ENCODE results near the gene TNPO2.

DNA sequence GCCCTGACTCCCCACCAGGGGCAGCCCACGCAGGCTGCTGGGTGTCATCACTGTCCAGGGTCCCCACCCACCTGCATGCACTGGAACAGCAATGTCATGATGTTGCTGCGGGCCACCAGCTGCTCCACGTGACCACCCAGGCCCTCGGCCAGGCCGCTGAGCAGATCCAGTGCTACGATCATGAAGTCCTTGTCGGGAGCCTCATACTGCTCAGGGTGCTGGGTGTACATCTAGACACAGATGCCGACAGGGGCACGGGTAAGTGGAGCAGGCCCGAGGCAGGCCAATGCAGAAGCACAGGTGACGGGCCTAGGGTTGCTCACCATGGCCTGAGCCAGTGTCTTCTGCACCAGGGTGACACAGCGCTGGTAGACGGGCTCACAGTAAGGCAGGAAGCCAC is 18.6 kb downstream of the TNPO2 start:
- no peak for TF ChIP-seq EZH2phosphoT487 (IDR thresholded peaks at IDR 0.05; ENCODE audit: low read depth)
- TF ChIP-seq, protein P1, sequence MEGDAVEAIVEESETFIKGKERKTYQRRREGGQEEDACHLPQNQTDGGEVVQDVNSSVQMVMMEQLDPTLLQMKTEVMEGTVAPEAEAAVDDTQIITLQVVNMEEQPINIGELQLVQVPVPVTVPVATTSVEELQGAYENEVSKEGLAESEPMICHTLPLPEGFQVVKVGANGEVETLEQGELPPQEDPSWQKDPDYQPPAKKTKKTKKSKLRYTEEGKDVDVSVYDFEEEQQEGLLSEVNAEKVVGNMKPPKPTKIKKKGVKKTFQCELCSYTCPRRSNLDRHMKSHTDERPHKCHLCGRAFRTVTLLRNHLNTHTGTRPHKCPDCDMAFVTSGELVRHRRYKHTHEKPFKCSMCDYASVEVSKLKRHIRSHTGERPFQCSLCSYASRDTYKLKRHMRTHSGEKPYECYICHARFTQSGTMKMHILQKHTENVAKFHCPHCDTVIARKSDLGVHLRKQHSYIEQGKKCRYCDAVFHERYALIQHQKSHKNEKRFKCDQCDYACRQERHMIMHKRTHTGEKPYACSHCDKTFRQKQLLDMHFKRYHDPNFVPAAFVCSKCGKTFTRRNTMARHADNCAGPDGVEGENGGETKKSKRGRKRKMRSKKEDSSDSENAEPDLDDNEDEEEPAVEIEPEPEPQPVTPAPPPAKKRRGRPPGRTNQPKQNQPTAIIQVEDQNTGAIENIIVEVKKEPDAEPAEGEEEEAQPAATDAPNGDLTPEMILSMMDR (IDR thresholded peaks at IDR 0.05; ENCODE audit: low read depth, low read length) = no peak

Measured in OCI-LY3 (cell line).